Fibroblast of lung (primary cell): ENCODE data around the gene FCGR3A.

Experiments used
- EZH2 ChIP-seq: IDR thresholded peaks from 2 replicates; pipeline ENCODE4 v1.5.1; 2012; ENCODE audit warnings: low read length, control low read depth, mild to moderate bottlenecking; ENCODE audit errors: missing control alignments
- TF ChIP-seq, protein P1 (sequence below), 2 donors: IDR thresholded peaks in 1 of 2; conservative IDR thresholded peaks in 1 of 2; 1 replicate in 1 of 2; 2 replicates in 1 of 2; pipeline ENCODE4 v1.5.1; 2011 to 2012; ENCODE audit warnings: low read length in 2 of 2, control low read depth in 1 of 2, inconsistent platforms in 1 of 2, low read depth in 1 of 2, mild to moderate bottlenecking in 1 of 2

- TF ChIP-seq, protein P1, sequence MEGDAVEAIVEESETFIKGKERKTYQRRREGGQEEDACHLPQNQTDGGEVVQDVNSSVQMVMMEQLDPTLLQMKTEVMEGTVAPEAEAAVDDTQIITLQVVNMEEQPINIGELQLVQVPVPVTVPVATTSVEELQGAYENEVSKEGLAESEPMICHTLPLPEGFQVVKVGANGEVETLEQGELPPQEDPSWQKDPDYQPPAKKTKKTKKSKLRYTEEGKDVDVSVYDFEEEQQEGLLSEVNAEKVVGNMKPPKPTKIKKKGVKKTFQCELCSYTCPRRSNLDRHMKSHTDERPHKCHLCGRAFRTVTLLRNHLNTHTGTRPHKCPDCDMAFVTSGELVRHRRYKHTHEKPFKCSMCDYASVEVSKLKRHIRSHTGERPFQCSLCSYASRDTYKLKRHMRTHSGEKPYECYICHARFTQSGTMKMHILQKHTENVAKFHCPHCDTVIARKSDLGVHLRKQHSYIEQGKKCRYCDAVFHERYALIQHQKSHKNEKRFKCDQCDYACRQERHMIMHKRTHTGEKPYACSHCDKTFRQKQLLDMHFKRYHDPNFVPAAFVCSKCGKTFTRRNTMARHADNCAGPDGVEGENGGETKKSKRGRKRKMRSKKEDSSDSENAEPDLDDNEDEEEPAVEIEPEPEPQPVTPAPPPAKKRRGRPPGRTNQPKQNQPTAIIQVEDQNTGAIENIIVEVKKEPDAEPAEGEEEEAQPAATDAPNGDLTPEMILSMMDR (conservative IDR thresholded peaks at IDR 0.05 in 1 of 2, IDR thresholded peaks at IDR 0.05 in 1 of 2; ENCODE audit: low read depth in 1 of 2, low read length in 2 of 2), result no peak
- TF ChIP-seq EZH2, result no peak
These were observed 38.4 kb downstream of the FCGR3A start for GRCh38 chr1:161511018-161511755.
